AG04449 (cell line): ENCODE data around the gene MMEL1.
"Not testable (repeated sequence)": the region's sequence is repeated elsewhere in the genome, so short reads cannot be mapped to it uniquely, and the experiment has no call there.

Experiments
- CTCF ChIA-PET: fragments of 350-600 bp; formaldehyde crosslinking; extraction: SDS; loops from one replicate; lab custom pipeline; 2021; ENCODE audit warnings: antibody characterized with exemption; lab: Yijun Ruan, JAX
- POLR2A ChIA-PET: fragments of 400-600, 350-600 bp; formaldehyde crosslinking; extraction: SDS; loops from one replicate; lab custom pipeline; 2020; ENCODE audit warnings: antibody characterized with exemption, inconsistent platforms; lab: Yijun Ruan, JAX
- DNase-seq: peaks from one replicate; pipeline ENCODE4 v3.0.0-alpha.2; 2010; ENCODE audit warnings: low read depth, low spot score
- H3K4me3 ChIP-seq: 2 replicates; pipeline ENCODE4 v1.5.1; 2011; ENCODE audit warnings: low read depth, mild to moderate bottlenecking, control low read depth, low read length
- CTCF ChIP-seq: IDR thresholded peaks from one replicate; pipeline ENCODE4 v1.5.1; 2011; ENCODE audit warnings: mild to moderate bottlenecking, moderate library complexity, low read length, control low read depth, inconsistent platforms; ENCODE audit not compliant: insufficient read depth; ENCODE audit errors: missing control alignments

Gene MMEL1

GRCh38 chr1:2570332-2570731 lies 62.5 kb downstream of the MMEL1 start:
- POLR2A ChIA-PET = no interaction called here
- CTCF ChIA-PET = interaction anchor here (3.0 kb wide), 1 partner anchor 9 kb away, joined by 9 read pairs; no protein-coding TSS in a partner anchor
- no peak for TF ChIP-seq CTCF
- H3K4me3 ChIP-seq = no peak overlapping the region
- no peak for DNase-seq

DNA sequence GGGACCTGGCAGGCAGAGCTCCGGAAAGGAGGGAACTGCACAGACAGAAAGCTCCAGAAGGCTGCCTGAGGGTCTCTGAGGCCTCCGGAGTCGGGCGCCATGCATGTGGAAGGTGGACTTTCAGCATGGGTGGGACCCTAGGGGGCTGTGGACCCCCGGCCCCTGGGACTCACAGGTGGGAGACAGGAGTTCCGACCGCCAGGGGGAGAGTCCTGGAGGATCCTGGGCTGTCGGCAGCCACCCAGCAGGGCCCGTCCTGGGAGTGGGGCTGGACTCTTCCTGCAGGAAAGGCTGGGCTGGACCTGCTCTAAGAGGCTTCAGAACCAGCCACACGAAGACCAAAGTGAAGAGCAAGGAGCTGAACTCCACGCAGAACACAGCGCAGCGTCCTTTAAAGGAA lies 63.1 kb downstream of the MMEL1 start:
- POLR2A ChIA-PET, H3K4me3 ChIP-seq: not testable (repeated sequence)
- CTCF ChIA-PET = interaction anchor here (3.0 kb wide), 1 partner anchor 9 kb away, joined by 9 read pairs; no protein-coding TSS in a partner anchor

GRCh38 chr1:2569060-2569459 lies 63.8 kb downstream of the MMEL1 start:
- no peak for DNase-seq
- ChIA-PET CTCF (interaction anchor here (3.0 kb wide), 1 partner anchor 8 kb away, joined by 9 read pairs; no protein-coding TSS in a partner anchor), POLR2A (no interaction called here)
- no peak overlapping the region for H3K4me3 ChIP-seq
- no peak for TF ChIP-seq CTCF

More for the DNA sequence above, 63.1 kb downstream of the MMEL1 start:
- DNase-seq = not testable (repeated sequence)

DNA sequence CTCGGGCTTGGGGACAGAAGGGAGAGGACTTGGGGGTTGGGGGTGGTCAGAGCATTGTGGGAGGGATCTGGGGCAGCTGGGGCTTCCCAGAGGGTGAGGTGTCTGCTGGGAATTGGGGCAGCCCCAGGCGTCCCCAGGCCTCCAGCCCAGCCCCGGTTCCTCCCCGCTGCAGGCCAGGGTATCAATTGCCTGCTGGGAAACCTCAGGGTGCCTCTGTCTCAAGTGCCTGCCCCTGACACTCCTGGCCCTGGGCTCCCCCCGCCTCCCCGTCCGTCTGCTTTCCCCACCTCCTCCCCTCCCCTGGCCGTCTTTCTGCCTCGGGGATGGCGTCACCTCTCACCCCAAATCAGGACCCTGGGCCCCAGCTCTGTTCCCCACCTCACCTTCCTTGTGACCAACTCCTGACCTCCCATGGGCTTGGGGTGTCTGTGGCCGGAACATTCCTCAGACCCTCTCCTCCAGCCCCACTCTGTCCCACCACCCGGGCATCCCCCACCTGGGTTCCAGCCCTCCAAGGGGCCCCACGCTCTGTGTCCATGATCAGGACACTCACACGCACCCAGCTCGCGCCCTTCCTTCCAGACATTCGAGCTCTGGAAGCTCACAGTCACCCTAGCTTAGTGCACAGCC lies 64.5 kb downstream of the MMEL1 start:
- DNase-seq, CTCF ChIA-PET, POLR2A ChIA-PET, H3K4me3 ChIP-seq: not testable (repeated sequence)

DNA sequence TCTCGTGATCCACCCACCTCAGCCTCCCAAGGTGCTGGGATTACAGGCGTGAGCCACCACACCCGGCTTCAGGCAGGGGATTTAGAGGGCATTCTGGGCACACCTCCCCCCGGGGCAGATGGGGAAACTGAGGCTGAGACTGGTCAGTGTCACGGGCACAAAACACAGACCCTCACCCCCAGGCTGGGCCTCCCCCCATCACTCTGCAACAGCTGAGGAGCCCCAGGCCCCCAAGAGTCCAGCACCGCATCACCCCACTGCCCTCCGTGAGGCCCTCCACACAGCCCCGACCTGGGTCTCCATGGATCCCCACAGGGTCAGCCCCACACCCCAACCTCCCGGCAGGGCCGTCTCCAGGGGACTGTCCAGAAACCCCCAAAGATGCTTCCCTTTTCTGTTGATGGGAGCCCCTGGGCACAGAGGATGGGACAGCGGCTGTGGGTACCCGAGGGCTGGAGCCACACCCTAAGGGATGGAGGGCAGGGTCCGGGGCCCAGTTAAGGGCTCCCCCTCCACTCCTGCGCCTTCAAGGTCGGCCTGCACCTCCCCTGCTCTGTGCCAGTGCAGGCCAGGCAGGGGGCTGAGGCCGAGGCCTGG lies 65.6 kb downstream of the MMEL1 start:
- H3K4me3 ChIP-seq = no peak overlapping the region
- DNase-seq = no peak
- TF ChIP-seq CTCF = no peak
- ChIA-PET CTCF (no interaction called here), POLR2A (no interaction called here)

- POLR2A ChIA-PET = no interaction called here
- CTCF ChIA-PET = no interaction called here
- TF ChIP-seq CTCF = no peak
These were observed 66.4 kb downstream of the MMEL1 start for GRCh38 chr1:2566101-2567045.

GRCh38 chr1:2564815-2565374 lies 67.9 kb downstream of the MMEL1 start:
- CTCF ChIA-PET = no interaction called here
- no peak for DNase-seq
- POLR2A ChIA-PET = no interaction called here

More at GRCh38 chr1:2566101-2567045, 66.4 kb downstream of the MMEL1 start:
- DNase-seq = no peak
- no peak overlapping the region for H3K4me3 ChIP-seq

More at GRCh38 chr1:2564815-2565374, 67.9 kb downstream of the MMEL1 start:
- no peak for TF ChIP-seq CTCF
- no peak overlapping the region for H3K4me3 ChIP-seq
